ENCODE data around the gene RPL13. TPM values are rescaled to one million over a fixed set of nuclear protein-coding genes. Genes with fewer than 3 reads are reported as not detected.
"Not testable (repeated sequence)": the region's sequence is repeated elsewhere in the genome, so short reads cannot be mapped to it uniquely, and the experiment has no call there.

The RPL13 gene
- total and polyA plus RNA-seq, 2 of the 8 experiments (the other 6 are each of a cell fraction or from before 2014, with no cell fraction given): 2,162 to 7,384 TPM

GRCh38 chr16:89570983-89571598 lies 10.6 kb downstream of the RPL13 start:
- H4K91ac ChIP-seq (replicated peaks; ENCODE audit: insufficient read length, low read length); H3K18ac ChIP-seq (ENCODE audit: extremely low read depth, low read length); H2BK20ac ChIP-seq (ENCODE audit: low read length); H3K27ac ChIP-seq (ENCODE audit: low read depth, low read length); DNase-seq (ENCODE audit: low read depth in 1 of 2, low spot score in 2 of 2); H3K79me1 ChIP-seq (ENCODE audit: low read depth, low read length); H3K36me3 ChIP-seq (ENCODE audit: control insufficient read depth in 2 of 4, insufficient read depth in 4 of 4, low read length in 3 of 4); H3K23me2 ChIP-seq (ENCODE audit: low read depth, low read length); H3K4me2 ChIP-seq (ENCODE audit: insufficient read depth in 1 of 2, low read depth in 2 of 2, low read length in 2 of 2); H3K56ac ChIP-seq (replicated peaks; ENCODE audit: insufficient read length, low read depth, low read length); H4K5ac ChIP-seq (ENCODE audit: insufficient read length, low read depth, low read length); CTCF ChIA-PET (ENCODE audit: partially characterized antibody); H3K79me2 ChIP-seq (ENCODE audit: control insufficient read depth in 1 of 2, insufficient read depth in 2 of 2, low read length in 2 of 2); H3K9me3 ChIP-seq (ENCODE audit: insufficient read depth in 2 of 2, low read depth in 1 of 2, low read length in 1 of 2); H2BK12ac ChIP-seq (ENCODE audit: low read depth, low read length); H2AK5ac ChIP-seq (ENCODE audit: low read depth, low read length); H2BK120ac ChIP-seq (replicated peaks; ENCODE audit: low read depth, low read length); H3K4me3 ChIP-seq (ENCODE audit: extremely low read depth in 1 of 4, insufficient read depth in 2 of 4, low read depth in 3 of 4, low read length in 4 of 4); H2AFZ ChIP-seq (ENCODE audit: low read length); H3K9ac ChIP-seq (replicated peaks in 1 of 4; ENCODE audit: extremely low read depth in 1 of 4, low read depth in 3 of 4, low read length in 3 of 4); H2BK5ac ChIP-seq (ENCODE audit: low read depth, low read length); H3K4ac ChIP-seq (replicated peaks; ENCODE audit: insufficient read length, low read depth, low read length); H2BK15ac ChIP-seq (ENCODE audit: low read length); H4K20me1 ChIP-seq (replicated peaks in 1 of 2; ENCODE audit: control insufficient read depth in 1 of 2, insufficient read depth in 2 of 2, low read length in 2 of 2); H3K23ac ChIP-seq (ENCODE audit: insufficient read length); FAIRE-seq; H3K14ac ChIP-seq (ENCODE audit: insufficient read length): not testable (repeated sequence)
- WGBS, 2 experiments (ENCODE audit: extremely low coverage in 1 of 2, insufficient coverage in 1 of 2, insufficient read length in 1 of 2, insufficient replicate concordance in 2 of 2, low coverage in 1 of 2, low lambda C conversion rate in 2 of 2, missing lambda C conversion rate in 1 of 2): 100% methylated on average over 1 of the region's 36 CpGs; no CpG with 5 or more reads in 1 of the 2 experiments
- POLR2A ChIA-PET (ENCODE audit: partially characterized antibody): interaction anchor here (1.5 kb wide), 1 partner anchor 12 kb away, joined by 3 read pairs; no protein-coding TSS in a partner anchor
- Histone ChIP-seq H4K8ac (ENCODE audit: extremely low read depth, insufficient read depth, low read length) (0 out of 2 replicates have a peak overlapping the region, but pooled peaks have one; percentile 14), H3K4me1 (replicated peaks in 1 of 4; ENCODE audit: control insufficient read depth in 3 of 4, insufficient read depth in 4 of 4, low read length in 3 of 4) (peaks cover 0 to 13% (median 6%) of the 10 kb centered on the region in 4 experiments; a peak in 5 of 7 replicates), H3K27me3 (replicated peaks in 1 of 4; ENCODE audit: control insufficient read depth in 3 of 4, extremely low read depth in 1 of 4, insufficient read depth in 3 of 4, low read length in 3 of 4) (peaks cover 1 to 20% (median 13%) of the 10 kb centered on the region in 4 experiments; a peak in 6 of 7 replicates)

Data from H1 (cell line).